ENCODE data around the gene ERBB4. TPM values are rescaled to one million over a fixed set of nuclear protein-coding genes. Genes with fewer than 3 reads are reported as not detected.
A peak's percentile ranks its signal among the peaks of the same experiment; 100 is the strongest.
"Not testable (repeated sequence)": the region's sequence is repeated elsewhere in the genome, so short reads cannot be mapped to it uniquely, and the experiment has no call there.

The ERBB4 gene
- polyA plus RNA-seq, 6 donors from 2014 or later, result not detected

GRCh38 chr2:212271583-212271982 is 267.0 kb downstream of the ERBB4 start:
- Mint-ChIP-seq H3K27me3 (no peaks in the 10 kb centered on the region), H3K4me3 (no peak overlapping the region)
- DNase-seq, result no peak

GRCh38 chr2:212269005-212269404 is 269.6 kb downstream of the ERBB4 start:
- Mint-ChIP-seq H3K27me3 (no peaks in the 10 kb centered on the region), H3K4me1 (no peaks in the 10 kb centered on the region), H3K36me3 (no peaks in the 10 kb centered on the region), H3K27ac (no peak overlapping the region), H3K9me3 (peaks cover 0 to 4% (median 0%) of the 10 kb centered on the region in 7 donors), H3K4me3 (no peak overlapping the region)
- no peak for DNase-seq
- ATAC-seq (ENCODE audit: low read depth in 2 of 2), result no peak

More at GRCh38 chr2:212271583-212271982, 267.0 kb downstream of the ERBB4 start:
- peaks cover 0 to 4% (median 0%) of the 10 kb centered on the region in 7 donors for H3K9me3 Mint-ChIP-seq
- H3K4me1 Mint-ChIP-seq, result no peaks in the 10 kb centered on the region
- no peaks in the 10 kb centered on the region for H3K36me3 Mint-ChIP-seq
- H3K27ac Mint-ChIP-seq, result no peak overlapping the region
- ATAC-seq (ENCODE audit: low read depth in 2 of 2), result no peak

- ATAC-seq (ENCODE audit: low read depth in 2 of 2), result no peak
- H3K27me3 Mint-ChIP-seq, result no peaks in the 10 kb centered on the region
- H3K36me3 Mint-ChIP-seq, result no peaks in the 10 kb centered on the region
- H3K4me3 Mint-ChIP-seq, result no peak overlapping the region
- no peaks in the 10 kb centered on the region for H3K4me1 Mint-ChIP-seq
- peaks cover 0 to 4% (median 0%) of the 10 kb centered on the region in 7 donors for H3K9me3 Mint-ChIP-seq
- no peak overlapping the region for H3K27ac Mint-ChIP-seq
- DNase-seq, result no peak
These were observed 272.3 kb downstream of the ERBB4 start for GRCh38 chr2:212266297-212266696.

- Mint-ChIP-seq H3K27ac (peak overlapping the region in 1 of 6 donors; percentile 28), H3K36me3 (no peaks in the 10 kb centered on the region), H3K4me1 (no peaks in the 10 kb centered on the region), H3K9me3 (peaks cover 0 to 4% (median 0%) of the 10 kb centered on the region in 7 donors), H3K27me3 (no peaks in the 10 kb centered on the region), H3K4me3 (no peak overlapping the region)
- DNase-seq, result no peak
- no peak for ATAC-seq (ENCODE audit: low read depth in 2 of 2)
These were observed 272.8 kb downstream of the ERBB4 start for GRCh38 chr2:212265777-212266176.

GRCh38 chr2:212264187-212264586 is 274.4 kb downstream of the ERBB4 start:
- H3K4me3 Mint-ChIP-seq, result no peak overlapping the region
- no peak for DNase-seq
- no peaks in the 10 kb centered on the region for H3K9me3 Mint-ChIP-seq
- no peak for ATAC-seq (ENCODE audit: low read depth in 2 of 2)
- H3K27ac Mint-ChIP-seq, result no peak overlapping the region
- H3K27me3 Mint-ChIP-seq, result no peaks in the 10 kb centered on the region
- no peaks in the 10 kb centered on the region for H3K4me1 Mint-ChIP-seq
- no peaks in the 10 kb centered on the region for H3K36me3 Mint-ChIP-seq

GRCh38 chr2:212259226-212259625 is 279.4 kb downstream of the ERBB4 start:
- ATAC-seq (ENCODE audit: low read depth in 2 of 2), result no peak
- Mint-ChIP-seq H3K4me3 (no peak overlapping the region), H3K4me1 (no peaks in the 10 kb centered on the region), H3K27ac (no peak overlapping the region), H3K36me3 (no peaks in the 10 kb centered on the region), H3K9me3 (peaks cover 0 to 3% (median 0%) of the 10 kb centered on the region in 7 donors), H3K27me3 (no peaks in the 10 kb centered on the region)
- DNase-seq, result no peak

- Mint-ChIP-seq H3K36me3 (no peaks in the 10 kb centered on the region), H3K4me3 (no peak overlapping the region), H3K4me1 (no peaks in the 10 kb centered on the region), H3K9me3 (peaks cover 0 to 3% (median 0%) of the 10 kb centered on the region in 7 donors), H3K27me3 (no peaks in the 10 kb centered on the region), H3K27ac (no peak overlapping the region)
- ATAC-seq (ENCODE audit: low read depth in 2 of 2) (no peak), DNase-seq (no peak)
These were observed 284.3 kb downstream of the ERBB4 start for GRCh38 chr2:212254339-212254738.

GRCh38 chr2:212249451-212249850 is 289.2 kb downstream of the ERBB4 start:
- no peak overlapping the region for H3K4me3 Mint-ChIP-seq
- DNase-seq (no peak), ATAC-seq (ENCODE audit: low read depth in 2 of 2) (no peak)
- H3K36me3 Mint-ChIP-seq, result no peaks in the 10 kb centered on the region
- H3K9me3 Mint-ChIP-seq, result peaks cover 0 to 3% (median 0%) of the 10 kb centered on the region in 7 donors
- no peaks in the 10 kb centered on the region for H3K4me1 Mint-ChIP-seq
- H3K27ac Mint-ChIP-seq, result no peak overlapping the region
- H3K27me3 Mint-ChIP-seq, result no peaks in the 10 kb centered on the region

- Mint-ChIP-seq H3K36me3 (no peaks in the 10 kb centered on the region), H3K9me3 (no peaks in the 10 kb centered on the region), H3K4me3 (no peak overlapping the region), H3K4me1 (no peaks in the 10 kb centered on the region), H3K27ac (no peak overlapping the region), H3K27me3 (no peaks in the 10 kb centered on the region)
- ATAC-seq (ENCODE audit: low read depth in 2 of 2) (no peak), DNase-seq (no peak)
These were observed 292.7 kb downstream of the ERBB4 start for GRCh38 chr2:212245880-212246279.

GRCh38 chr2:212242724-212243123 is 295.9 kb downstream of the ERBB4 start:
- Mint-ChIP-seq H3K9me3 (no peaks in the 10 kb centered on the region), H3K4me3 (no peak overlapping the region), H3K36me3 (no peaks in the 10 kb centered on the region)

GRCh38 chr2:212238152-212238551 is 300.4 kb downstream of the ERBB4 start:
- not testable (repeated sequence) for H3K4me1 Mint-ChIP-seq; ATAC-seq (ENCODE audit: low read depth in 2 of 2); H3K9me3 Mint-ChIP-seq; DNase-seq; H3K36me3 Mint-ChIP-seq; H3K27ac Mint-ChIP-seq; H3K4me3 Mint-ChIP-seq; H3K27me3 Mint-ChIP-seq

More at GRCh38 chr2:212242724-212243123, 295.9 kb downstream of the ERBB4 start:
- Mint-ChIP-seq H3K4me1 (no peaks in the 10 kb centered on the region), H3K27ac (no peak overlapping the region), H3K27me3 (no peaks in the 10 kb centered on the region)
- ATAC-seq (ENCODE audit: low read depth in 2 of 2) (no peak), DNase-seq (no peak)

GRCh38 chr2:212237350-212238095 is 301.1 kb downstream of the ERBB4 start:
- no peaks in the 10 kb centered on the region for H3K36me3 Mint-ChIP-seq
- H3K4me3 Mint-ChIP-seq, result no peak overlapping the region
- no peaks in the 10 kb centered on the region for H3K4me1 Mint-ChIP-seq
- DNase-seq (no peak), ATAC-seq (ENCODE audit: low read depth in 2 of 2) (no peak)
- peaks cover 0 to 8% (median 0%) of the 10 kb centered on the region in 7 donors for H3K9me3 Mint-ChIP-seq
- no peaks in the 10 kb centered on the region for H3K27me3 Mint-ChIP-seq
- no peak overlapping the region for H3K27ac Mint-ChIP-seq

GRCh38 chr2:212228743-212229171 is 309.8 kb downstream of the ERBB4 start:
- Mint-ChIP-seq H3K36me3 (no peaks in the 10 kb centered on the region), H3K27ac (no peak overlapping the region), H3K27me3 (no peaks in the 10 kb centered on the region), H3K9me3 (peaks cover 0 to 10% (median 0%) of the 10 kb centered on the region in 7 donors), H3K4me3 (no peak overlapping the region), H3K4me1 (no peaks in the 10 kb centered on the region)
- DNase-seq (no peak), ATAC-seq (ENCODE audit: low read depth in 2 of 2) (no peak)

GRCh38 chr2:212227755-212228154 is 310.8 kb downstream of the ERBB4 start:
- ATAC-seq (ENCODE audit: low read depth in 2 of 2) (no peak), DNase-seq (no peak)
- Mint-ChIP-seq H3K27me3 (no peaks in the 10 kb centered on the region), H3K36me3 (no peaks in the 10 kb centered on the region), H3K4me3 (no peak overlapping the region), H3K27ac (no peak overlapping the region), H3K9me3 (peaks cover 0 to 10% (median 0%) of the 10 kb centered on the region in 7 donors), H3K4me1 (no peaks in the 10 kb centered on the region)

Data from naive B cell (primary cell).